SU-DHL-6 (cell line): ENCODE data around the gene SLC24A1.

Experiments
- CTCF ChIP-seq: fragments of 200-600 bp; sonication (generic); IDR thresholded peaks from one replicate; pipeline ENCODE4 v1.5.1; 2017; ENCODE audit warnings: antibody characterized with exemption, mild to moderate bottlenecking, low read length, moderate library complexity; ENCODE audit not compliant: insufficient read depth, poor library complexity, severe bottlenecking
- EZH2phosphoT487 ChIP-seq: fragments of 200-600 bp; sonication (generic), shearing (Covaris generic); conservative IDR thresholded peaks from 2 replicates; pipeline ENCODE4 v1.6.1; 2018; ENCODE audit warnings: mild to moderate bottlenecking, antibody characterized with exemption, low read length, moderate library complexity, mixed read lengths

- TF ChIP-seq CTCF (no peak), EZH2phosphoT487 (no peak)
These were observed 9.2 kb upstream of the SLC24A1 start for GRCh38 chr15:65612616-65612946.
